SK-N-SH (cell line): ENCODE data around the gene FAM222A. TPM values are rescaled to one million over a fixed set of nuclear protein-coding genes. Genes with fewer than 3 reads are reported as not detected.

Experiments
- CTCF ChIA-PET: fragments of 300-600, 350-600 bp; formaldehyde crosslinking; extraction: SDS; loops from one replicate; lab custom pipeline; 2021; lab: Yijun Ruan, JAX
- POLR2A ChIA-PET: fragments of 350-600 bp; sonication (Branson Sonifier 250); formaldehyde crosslinking; extraction: SDS; loops from one replicate; lab custom pipeline; 2020; ENCODE audit warnings: antibody characterized with exemption, inconsistent platforms; lab: Yijun Ruan, JAX
- DNase-seq: peaks from one replicate; pipeline ENCODE4 v3.0.0; 2012
- H2AFZ ChIP-seq: fragments of 200-600 bp; sonication (generic); 2 replicates; pipeline ENCODE4 v1.8.1; 2016; ENCODE audit warnings: antibody characterized with exemption, mild to moderate bottlenecking, low read depth
- H3F3A ChIP-seq: fragments of 200-600 bp; sonication (generic); replicated peaks from 2 replicates; pipeline ENCODE3; 2016; ENCODE audit warnings: antibody characterized with exemption, mild to moderate bottlenecking; ENCODE audit not compliant: insufficient read depth
- H3K27ac ChIP-seq, 2 experiments: fragments of 200-500 bp in 1 of 2; fragments of 200-600 bp in 1 of 2; sonication (Bioruptor generic) in 1 of 2; sonication (generic), shearing (Covaris generic) in 1 of 2; 2 replicates each; pipeline versions ENCODE4 v1.5.1 to v1.6.1; 2014 to 2016; ENCODE audit warnings: low read depth in 2 of 2, inconsistent platforms in 1 of 2, low read length in 1 of 2, mild to moderate bottlenecking in 1 of 2, mixed read lengths in 1 of 2
- H3K27me3 ChIP-seq: fragments of 200-600 bp; sonication (generic), shearing (Covaris generic); 2 replicates; pipeline ENCODE4 v1.6.1; 2016; ENCODE audit warnings: mixed run types; ENCODE audit not compliant: insufficient read depth
- H3K36me3 ChIP-seq, 2 experiments: fragments of 200-500 bp in 1 of 2; fragments of 200-600 bp in 1 of 2; sonication (Bioruptor generic) in 1 of 2; sonication (generic) in 1 of 2; replicated peaks in 1 of 2; 2 replicates each; pipeline versions ENCODE3 to v1.5.1; 2014 to 2016; ENCODE audit warnings: low read length in 1 of 2, mild to moderate bottlenecking in 1 of 2; ENCODE audit not compliant: insufficient read depth in 2 of 2, control insufficient read depth in 1 of 2
- H3K4me1 ChIP-seq, 2 experiments: fragments of 200-500 bp in 1 of 2; fragments of 200-600 bp in 1 of 2; sonication (Bioruptor generic) in 1 of 2; sonication (generic), shearing (Covaris generic) in 1 of 2; 2 replicates each; pipeline versions ENCODE4 v1.5.1 to v1.6.1; 2014 to 2016; ENCODE audit warnings: low read depth in 1 of 2, low read length in 1 of 2, mixed run types in 1 of 2; ENCODE audit not compliant: insufficient read depth in 2 of 2, control insufficient read depth in 1 of 2
- H3K4me2 ChIP-seq: fragments of 200-600 bp; sonication (generic), shearing (Covaris generic); 2 replicates; pipeline ENCODE4 v1.6.1; 2017; ENCODE audit warnings: mixed run types
- H3K4me3 ChIP-seq, 2 experiments: fragments of 200-500 bp in 1 of 2; fragments of 200-600 bp in 1 of 2; sonication (Bioruptor generic) in 1 of 2; sonication (generic), shearing (Covaris generic) in 1 of 2; 2 replicates each; pipeline versions ENCODE4 v1.5.1 to v1.8.1; 2014 to 2016; ENCODE audit warnings: low read depth in 2 of 2, inconsistent platforms in 1 of 2, low read length in 1 of 2, mild to moderate bottlenecking in 1 of 2, mixed read lengths in 1 of 2, moderate library complexity in 1 of 2
- H3K79me2 ChIP-seq: fragments of 200-600 bp; sonication (generic); 2 replicates; pipeline ENCODE4 v1.8.1; 2017; ENCODE audit warnings: mild to moderate bottlenecking; ENCODE audit not compliant: insufficient read depth
- H3K9ac ChIP-seq: fragments of 200-600 bp; sonication (generic); 2 replicates; pipeline ENCODE4 v1.6.1; 2017; ENCODE audit warnings: mixed run types
- H3K9me2 ChIP-seq: fragments of 200-600 bp; sonication (generic); 2 replicates; pipeline ENCODE4 v1.6.1; 2017; ENCODE audit warnings: mixed run types
- H3K9me3 ChIP-seq: fragments of 200-600 bp; sonication (generic); 2 replicates; pipeline ENCODE4 v1.6.1; 2017; ENCODE audit warnings: mixed run types, mild to moderate bottlenecking, moderate library complexity
- H4K20me1 ChIP-seq: fragments of 200-600 bp; sonication (generic); 2 replicates; pipeline ENCODE4 v1.6.1; 2017; ENCODE audit warnings: mild to moderate bottlenecking, mixed run types; ENCODE audit not compliant: insufficient read depth
- EZH2phosphoT487 ChIP-seq: fragments of 200-600 bp; sonication (generic); IDR thresholded peaks from 2 replicates; pipeline ENCODE4 v1.6.1; 2017; ENCODE audit warnings: low read depth, mixed run types, mild to moderate bottlenecking, antibody characterized with exemption, moderate library complexity, borderline replicate concordance
- FOXJ3 ChIP-seq: sonication (generic); formaldehyde crosslinking; IDR thresholded peaks from 2 replicates; pipeline ENCODE4 v1.5.1; 2020; ENCODE audit warnings: mild to moderate bottlenecking, missing genetic modification reagents
- MEF2A ChIP-seq: IDR thresholded peaks from 2 replicates; pipeline ENCODE4 v1.4.0; 2012; ENCODE audit warnings: low read depth, borderline replicate concordance
- MXI1 ChIP-seq: IDR thresholded peaks from 2 replicates; pipeline ENCODE4 v1.6.1; 2012; ENCODE audit warnings: mild to moderate bottlenecking, low read depth, low read length, improper control_type of control experiment
- NFIC ChIP-seq: IDR thresholded peaks from 2 replicates; pipeline ENCODE4 v1.4.0; 2012; ENCODE audit warnings: borderline replicate concordance
- NRF1 ChIP-seq: IDR thresholded peaks from 2 replicates; pipeline ENCODE4 v1.6.1; 2012; ENCODE audit warnings: low read depth, mild to moderate bottlenecking, low read length
- PBX3 ChIP-seq: IDR thresholded peaks from 2 replicates; pipeline ENCODE4; 2012
- RAD21 ChIP-seq: IDR thresholded peaks from 2 replicates; pipeline ENCODE4 v1.6.1; 2012; ENCODE audit warnings: mild to moderate bottlenecking, low read length
- RCOR1 ChIP-seq: fragments of 150-350 bp; IDR thresholded peaks from 2 replicates; pipeline ENCODE4 v1.6.1; 2017; ENCODE audit warnings: antibody characterized with exemption, low read length
- REST ChIP-seq: IDR thresholded peaks from 2 replicates; pipeline ENCODE4 v1.6.1; 2012; ENCODE audit warnings: mild to moderate bottlenecking, low read depth, low read length, moderate library complexity
- SMC3 ChIP-seq: IDR thresholded peaks from 2 replicates; pipeline ENCODE4 v1.6.1; 2012; ENCODE audit warnings: low read depth, low read length, improper control_type of control experiment
- TAF1 ChIP-seq: IDR thresholded peaks from 2 replicates; pipeline ENCODE4 v1.6.1; 2012; ENCODE audit warnings: low read depth, mild to moderate bottlenecking, low read length, moderate library complexity, borderline replicate concordance
- TCF12 ChIP-seq: IDR thresholded peaks from 2 replicates; pipeline ENCODE4 v1.4.0; 2012
- WGBS: methylation state at CpG from one replicate; pipeline ENCODE4 v1.1.6; 2017; ENCODE audit warnings: low lambda C conversion rate; 5-methylcytosine and 5-hydroxymethylcytosine counted together
- polyA plus RNA-seq, 3 experiments: library from polyadenylated mRNA; depleted of rRNA; stranded (reverse); fragments of >200 nt; gene quantifications; 2 replicates each; pipeline ENCODE4 v1.2.3, GENCODE V29; 2012
- TF ChIP-seq, protein P1 (sequence below): IDR thresholded peaks from 2 replicates; pipeline ENCODE4 v1.4.0; 2012; ENCODE audit warnings: low read depth

Gene FAM222A
- polyA plus RNA-seq, 1 of the 3 experiments (the other 2 are of a cell fraction), result 1.6 TPM

GRCh38 chr12:109673884-109674283 is 39.7 kb upstream of the FAM222A start:
- Histone ChIP-seq H3K27ac (no peak overlapping the region), H2AFZ (no peak overlapping the region), H3F3A (no peaks in the 10 kb centered on the region), H3K4me3 (no peak overlapping the region), H3K9ac (no peak overlapping the region), H3K36me3 (no peaks in the 10 kb centered on the region), H4K20me1 (no peaks in the 10 kb centered on the region), H3K79me2 (no peaks in the 10 kb centered on the region), H3K4me2 (no peak overlapping the region), H3K4me1 (peaks cover 0 to 16% of the 10 kb centered on the region in 2 experiments; a peak in 1 of 4 replicates), H3K27me3 (no peaks in the 10 kb centered on the region; the same call in 1 of the 2 replicates), H3K9me3 (no peaks in the 10 kb centered on the region), H3K9me2 (no peaks in the 10 kb centered on the region)
- ChIA-PET POLR2A (no interaction called here), CTCF (no interaction called here)
- TF ChIP-seq MEF2A, result no peak
- TF ChIP-seq EZH2phosphoT487, result no peak
- no peak for TF ChIP-seq TCF12
- no peak for TF ChIP-seq TAF1
- no peak for TF ChIP-seq NFIC
- TF ChIP-seq MXI1, result no peak
- no peak for TF ChIP-seq NRF1
- TF ChIP-seq SMC3, result no peak
- TF ChIP-seq REST, result no peak
- no peak for TF ChIP-seq RAD21
- TF ChIP-seq FOXJ3 (CRISPR knock-in tag), result no peak
- no peak for TF ChIP-seq RCOR1
- no peak for TF ChIP-seq PBX3
- TF ChIP-seq, protein P1, sequence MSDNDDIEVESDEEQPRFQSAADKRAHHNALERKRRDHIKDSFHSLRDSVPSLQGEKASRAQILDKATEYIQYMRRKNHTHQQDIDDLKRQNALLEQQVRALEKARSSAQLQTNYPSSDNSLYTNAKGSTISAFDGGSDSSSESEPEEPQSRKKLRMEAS, result no peak
- whole genome bisulfite sequencing, result 77% methylated on average over 2 of the region's 2 CpGs
- no peak for DNase-seq

- H3K9me3 ChIP-seq, result no peaks in the 10 kb centered on the region
- TF ChIP-seq FOXJ3 (CRISPR knock-in tag), result no peak
- H3K36me3 ChIP-seq, result no peaks in the 10 kb centered on the region
- H2AFZ ChIP-seq, result no peak overlapping the region
- 33% methylated on average over 5 of the region's 6 CpGs for WGBS
- no peaks in the 10 kb centered on the region; the same call in 1 of the 2 replicates for H3K27me3 ChIP-seq
- H4K20me1 ChIP-seq, result no peaks in the 10 kb centered on the region
- peaks cover 0 to 24% of the 10 kb centered on the region in 2 experiments; a peak in 1 of 4 replicates for H3K4me1 ChIP-seq
- H3K4me3 ChIP-seq, result no peak overlapping the region
- H3K9me2 ChIP-seq, result no peaks in the 10 kb centered on the region
- no peaks in the 10 kb centered on the region for H3F3A ChIP-seq
- no peaks in the 10 kb centered on the region for H3K79me2 ChIP-seq
- DNase-seq, result no peak
- H3K4me2 ChIP-seq, result no peak overlapping the region
- CTCF ChIA-PET, result no interaction called here
- H3K9ac ChIP-seq, result no peak overlapping the region
- POLR2A ChIA-PET, result no interaction called here
- H3K27ac ChIP-seq, result no peak overlapping the region
Measured at GRCh38 chr12:109675411-109675810, 38.2 kb upstream of the FAM222A start.
